PC-9 (cell line): ENCODE measurements around the gene SPINK13. TPM values are rescaled to one million over a fixed set of nuclear protein-coding genes. Genes with fewer than 3 reads are reported as not detected.

ENCODE experiments used
- BruUV-seq: library from RNA; stranded (reverse); fragments of 400-500 nt; replicated peaks from 2 replicates; lab custom pipeline; 2021; lab: Mats Ljungman, UMichigan
- CTCF ChIA-PET: fragments of 300-600 bp; sonication (Branson Sonifier 250); formaldehyde crosslinking; loops from one replicate; lab custom pipeline; 2022; ENCODE audit warnings: antibody characterized with exemption; lab: Charles Lee
- POLR2A ChIA-PET: fragments of 300-600 bp; sonication (Branson Sonifier 250); formaldehyde crosslinking; loops from one replicate; lab custom pipeline; 2022; ENCODE audit warnings: antibody characterized with exemption; ENCODE audit not compliant: unreplicated experiment; lab: Charles Lee
- DNase-seq, 2 experiments: peaks; one replicate each; pipeline versions ENCODE4 v3.0.0 to v3.0.0-alpha.2; 2015 to 2022; ENCODE audit warnings: mixed read lengths in 1 of 2
- H2AFZ ChIP-seq: fragments of 200-600 bp; sonication (generic); 2 replicates; pipeline ENCODE4 v1.8.1; 2017; ENCODE audit warnings: antibody characterized with exemption
- H3F3A ChIP-seq: fragments of 200-600 bp; sonication (generic); 2 replicates; pipeline ENCODE4 v1.8.1; 2017; ENCODE audit warnings: antibody characterized with exemption, mild to moderate bottlenecking, low read depth; ENCODE audit not compliant: insufficient read depth
- H3K27ac ChIP-seq: fragments of 200-600 bp; sonication (generic); 2 replicates; pipeline ENCODE4 v1.6.1; 2016; ENCODE audit warnings: mixed run types
- H3K27me3 ChIP-seq: fragments of 200-600 bp; sonication (generic); 2 replicates; pipeline ENCODE4 v1.6.1; 2016; ENCODE audit warnings: low read depth, mixed run types; ENCODE audit not compliant: insufficient read depth
- H3K36me3 ChIP-seq: fragments of 200-600 bp; sonication (generic); 2 replicates; pipeline ENCODE4 v1.6.1; 2016; ENCODE audit warnings: low read depth, mixed run types
- H3K4me1 ChIP-seq: fragments of 200-600 bp; sonication (generic); replicated peaks from 2 replicates; pipeline ENCODE4 v1.6.1; 2016; ENCODE audit warnings: mixed run types; ENCODE audit not compliant: insufficient read depth
- H3K4me2 ChIP-seq: fragments of 200-600 bp; sonication (generic); 2 replicates; pipeline ENCODE4 v1.6.1; 2017; ENCODE audit warnings: mixed run types
- H3K4me3 ChIP-seq: fragments of 200-600 bp; sonication (generic); 2 replicates; pipeline ENCODE4 v1.6.1; 2016; ENCODE audit warnings: mixed run types
- H3K79me2 ChIP-seq: fragments of 200-600 bp; sonication (generic); 2 replicates; pipeline ENCODE4 v1.6.1; 2017; ENCODE audit warnings: low read depth, mixed run types
- H3K9me2 ChIP-seq: fragments of 200-600 bp; sonication (generic); 2 replicates; pipeline ENCODE4 v1.8.1; 2017; ENCODE audit warnings: mild to moderate bottlenecking; ENCODE audit not compliant: insufficient read depth
- H3K9me3 ChIP-seq: fragments of 200-600 bp; sonication (generic); 2 replicates; pipeline ENCODE4 v1.8.1; 2016; ENCODE audit warnings: low read depth; ENCODE audit not compliant: insufficient read depth
- H4K20me1 ChIP-seq: fragments of 200-600 bp; sonication (generic); 2 replicates; pipeline ENCODE4 v1.8.1; 2017; ENCODE audit not compliant: insufficient read depth
- CTCF ChIP-seq: fragments of 200-600 bp; sonication (generic); conservative IDR thresholded peaks from 2 replicates; pipeline ENCODE4 v1.6.1; 2017; ENCODE audit warnings: mixed run types, antibody characterized with exemption, mild to moderate bottlenecking, moderate library complexity
- EZH2 ChIP-seq: fragments of 200-600 bp; sonication (generic); IDR thresholded peaks from 2 replicates; pipeline ENCODE4 v1.8.0; 2017; ENCODE audit warnings: antibody characterized with exemption, low read depth
- intact Hi-C: fragments of 100-400 bp; cut with micrococcal nuclease; formaldehyde crosslinking; loops from one replicate; pipeline ENCODE4 v1.10.0; 2022; ENCODE audit not compliant: unreplicated experiment
- total RNA-seq: library from RNA; stranded (reverse); gene quantifications from 2 replicates; pipeline ENCODE4 v1.2.3, GENCODE V29; 2021

Gene SPINK13
- total RNA-seq, 1 experiment from 2014 or later: not detected

DNA sequence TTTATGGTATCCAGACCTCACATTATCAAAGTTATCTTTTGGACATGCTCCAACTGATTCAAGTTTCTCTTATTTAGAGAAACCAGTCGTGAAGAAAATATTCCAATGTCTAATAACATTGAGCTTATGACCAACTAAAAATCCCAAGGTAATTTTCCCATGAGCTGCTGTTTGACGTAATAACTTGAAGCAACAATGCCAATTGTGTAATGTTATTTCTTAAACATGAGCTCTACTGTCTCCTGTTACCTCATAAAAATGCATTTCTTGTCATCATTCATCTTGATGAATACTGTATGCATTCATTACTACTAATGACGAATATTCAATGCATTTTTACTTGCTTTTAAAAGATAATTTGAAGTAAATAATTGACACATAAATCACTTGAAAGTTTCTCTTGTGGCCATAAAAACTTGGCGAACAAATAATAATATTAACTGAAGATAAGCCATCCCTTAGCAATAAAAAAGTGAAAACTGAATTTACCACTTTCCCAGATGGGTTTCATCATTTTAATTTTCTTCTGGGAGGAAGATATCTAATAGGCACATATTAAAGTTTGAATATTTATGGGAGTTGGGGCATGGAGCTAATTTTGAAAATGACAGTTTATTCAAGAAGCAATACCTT lies 30.7 kb upstream of the SPINK13 start:
- no peak overlapping the region for H3K27ac ChIP-seq
- no peak overlapping the region for H3K4me2 ChIP-seq
- H3F3A ChIP-seq: no peaks in the 10 kb centered on the region
- TF ChIP-seq CTCF (no peak), EZH2 (no peak)
- ChIA-PET CTCF (no interaction called here), POLR2A (no interaction called here)
- no peaks in the 10 kb centered on the region for H3K9me3 ChIP-seq
- intact Hi-C loops: no loop called here
- H2AFZ ChIP-seq: no peak overlapping the region
- H3K9me2 ChIP-seq: no peaks in the 10 kb centered on the region; the same call in 1 of the 2 replicates
- no TSS peak for BruUV-seq
- no peak for DNase-seq
- no peak overlapping the region for H3K4me3 ChIP-seq
- H3K4me1 ChIP-seq: no peaks in the 10 kb centered on the region
- no peaks in the 10 kb centered on the region for H4K20me1 ChIP-seq
- no peaks in the 10 kb centered on the region for H3K36me3 ChIP-seq
- H3K27me3 ChIP-seq: no peaks in the 10 kb centered on the region
- no peaks in the 10 kb centered on the region for H3K79me2 ChIP-seq

DNA sequence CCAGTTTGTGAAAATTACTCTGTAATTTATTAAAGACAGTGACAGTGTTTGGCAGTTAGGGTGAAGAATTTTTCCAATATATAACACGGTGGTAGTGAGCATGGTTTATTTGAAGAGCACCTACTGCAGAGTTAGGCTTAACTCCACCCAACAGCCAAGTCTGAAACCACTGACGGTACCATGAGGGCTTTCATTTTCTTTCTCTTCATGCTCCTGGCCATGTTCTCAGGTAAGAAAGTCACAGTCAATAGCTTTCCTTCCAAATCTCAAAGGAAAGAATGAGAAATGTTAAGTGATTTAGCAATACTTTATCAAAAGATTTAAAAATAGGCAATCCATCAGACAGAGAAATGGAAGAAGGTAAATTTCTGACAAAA lies 30.2 kb upstream of the SPINK13 start, which contains the start of gene MARCOL:
MARCOL (plus strand) TSS at position 108 of the 377 bp plus-strand sequence; CDS start at position 181, 73 bp downstream.
- no peaks in the 10 kb centered on the region for H3K9me3 ChIP-seq
- H3K27ac ChIP-seq: no peak within 1 kb of the TSS
- no peak for DNase-seq
- no TSS peak for BruUV-seq
- H3K27me3 ChIP-seq: no peaks in the 10 kb centered on the region
- H3K4me1 ChIP-seq: no peaks in the 10 kb centered on the region
- no peaks in the 10 kb centered on the region for H4K20me1 ChIP-seq
- intact Hi-C loops: no loop called here
- CTCF ChIA-PET: no interaction called here
- POLR2A ChIA-PET: no interaction called here
- no peaks in the 10 kb centered on the region for H3K36me3 ChIP-seq
- H3K9me2 ChIP-seq: no peaks in the 10 kb centered on the region; the same call in 1 of the 2 replicates
- H2AFZ ChIP-seq: no peak within 1 kb of the TSS
- no peak within 1 kb of the TSS for H3K4me2 ChIP-seq
- no peaks in the 10 kb centered on the region for H3F3A ChIP-seq
- TF ChIP-seq CTCF (no peak), EZH2 (no peak)
- no peak within 1 kb of the TSS for H3K4me3 ChIP-seq
- no peaks in the 10 kb centered on the region for H3K79me2 ChIP-seq

- Histone ChIP-seq H3K27ac (no peak overlapping the region), H3K36me3 (no peaks in the 10 kb centered on the region), H3K4me1 (no peaks in the 10 kb centered on the region), H2AFZ (no peak overlapping the region; the same call in 1 of the 2 replicates), H3F3A (no peaks in the 10 kb centered on the region), H3K79me2 (no peaks in the 10 kb centered on the region), H3K4me3 (no peak overlapping the region), H3K9me3 (no peaks in the 10 kb centered on the region), H4K20me1 (no peaks in the 10 kb centered on the region), H3K27me3 (no peaks in the 10 kb centered on the region), H3K4me2 (no peak overlapping the region), H3K9me2 (0 out of 2 replicates have a peak, but pooled peaks cover 3% of the 10 kb centered on the region)
- intact Hi-C loops: no loop called here
- ChIA-PET CTCF (no interaction called here), POLR2A (no interaction called here)
- BruUV-seq: no TSS peak
- DNase-seq: no peak
- no peak for TF ChIP-seq CTCF
- TF ChIP-seq EZH2: no peak
These were observed 19.7 kb upstream of the SPINK13 start for GRCh38 chr5:148248894-148249293.
